Skin epidermis (tissue), 12 donors: ENCODE measurements around the gene ZFAND3.

Experiments
- H3K27ac ChIP-seq, 21 experiments: fragments of 200-600 bp; sonication (generic) in 11 of 21; one replicate each; pipeline ENCODE4 v1.5.0; 2020; ENCODE audit warnings: mild to moderate bottlenecking in 3 of 21, inconsistent platforms in 2 of 21, moderate library complexity in 2 of 21
- H3K4me3 ChIP-seq, 7 experiments: fragments of 200-600 bp; sonication (generic) in 2 of 7; one replicate each; pipeline ENCODE4 v1.5.0; 2020; ENCODE audit warnings: inconsistent platforms in 2 of 7, mild to moderate bottlenecking in 2 of 7, moderate library complexity in 1 of 7

The ZFAND3 gene

GRCh38 chr6:37856285-37856684 is 36.8 kb downstream of the ZFAND3 start:
- no peak overlapping the region for H3K4me3 ChIP-seq
- H3K27ac ChIP-seq = no peak overlapping the region

GRCh38 chr6:37858363-37858762 is 38.8 kb downstream of the ZFAND3 start:
- no peak overlapping the region for H3K4me3 ChIP-seq
- no peak overlapping the region for H3K27ac ChIP-seq

GRCh38 chr6:37860226-37860839 is 40.8 kb downstream of the ZFAND3 start:
- no peak overlapping the region for H3K4me3 ChIP-seq
- no peak overlapping the region for H3K27ac ChIP-seq

DNA sequence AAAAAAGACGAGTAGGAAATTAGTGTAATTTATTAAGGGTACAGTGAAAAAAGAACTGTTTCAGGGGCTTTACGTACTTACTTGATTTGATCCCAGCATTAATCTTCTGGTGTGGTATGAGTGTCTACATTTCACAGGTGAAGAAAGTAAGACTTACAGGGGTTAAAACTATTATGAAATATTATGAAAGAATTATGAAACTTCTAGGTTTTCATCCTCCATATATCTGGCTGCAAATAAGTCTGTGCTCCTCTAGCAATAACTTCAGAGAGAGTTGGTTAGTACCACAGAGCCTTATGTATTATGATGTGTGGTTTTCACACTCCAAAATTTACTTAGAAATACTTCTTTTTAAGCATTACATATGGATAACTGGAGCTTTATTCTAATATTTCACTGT is 41.9 kb downstream of the ZFAND3 start:
- Histone ChIP-seq H3K27ac (no peak overlapping the region), H3K4me3 (no peak overlapping the region)

- Histone ChIP-seq H3K4me3 (no peak overlapping the region), H3K27ac (no peak overlapping the region)
Observed at GRCh38 chr6:37862430-37862829, 42.9 kb downstream of the ZFAND3 start.

GRCh38 chr6:37862992-37863391 is 43.5 kb downstream of the ZFAND3 start:
- Histone ChIP-seq H3K4me3 (no peak overlapping the region), H3K27ac (no peak overlapping the region)

DNA sequence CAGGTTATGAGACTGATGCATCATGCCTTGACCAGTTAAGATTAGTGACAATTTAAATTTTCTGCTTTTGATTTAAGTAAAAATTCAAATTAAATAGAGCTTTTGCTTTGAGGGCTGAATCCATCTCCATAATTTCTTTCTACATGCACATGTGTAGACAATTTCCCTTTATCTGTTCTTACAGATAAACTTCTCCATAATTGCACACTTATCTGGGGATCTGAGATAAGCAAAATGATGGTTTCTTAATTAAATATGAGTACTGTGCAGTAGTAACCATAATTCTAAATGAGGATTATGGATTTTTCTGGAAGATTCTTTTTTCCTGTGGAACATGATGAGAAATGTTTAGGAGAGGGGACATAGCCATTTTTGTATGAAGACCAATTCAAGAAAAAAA is 44.7 kb downstream of the ZFAND3 start:
- Histone ChIP-seq H3K27ac (no peak overlapping the region), H3K4me3 (no peak overlapping the region)

- no peak overlapping the region for H3K4me3 ChIP-seq
- H3K27ac ChIP-seq = peak overlapping the region in 1 of 21 experiments; percentile 20
Observed at GRCh38 chr6:37865504-37865903, 46.0 kb downstream of the ZFAND3 start.

DNA sequence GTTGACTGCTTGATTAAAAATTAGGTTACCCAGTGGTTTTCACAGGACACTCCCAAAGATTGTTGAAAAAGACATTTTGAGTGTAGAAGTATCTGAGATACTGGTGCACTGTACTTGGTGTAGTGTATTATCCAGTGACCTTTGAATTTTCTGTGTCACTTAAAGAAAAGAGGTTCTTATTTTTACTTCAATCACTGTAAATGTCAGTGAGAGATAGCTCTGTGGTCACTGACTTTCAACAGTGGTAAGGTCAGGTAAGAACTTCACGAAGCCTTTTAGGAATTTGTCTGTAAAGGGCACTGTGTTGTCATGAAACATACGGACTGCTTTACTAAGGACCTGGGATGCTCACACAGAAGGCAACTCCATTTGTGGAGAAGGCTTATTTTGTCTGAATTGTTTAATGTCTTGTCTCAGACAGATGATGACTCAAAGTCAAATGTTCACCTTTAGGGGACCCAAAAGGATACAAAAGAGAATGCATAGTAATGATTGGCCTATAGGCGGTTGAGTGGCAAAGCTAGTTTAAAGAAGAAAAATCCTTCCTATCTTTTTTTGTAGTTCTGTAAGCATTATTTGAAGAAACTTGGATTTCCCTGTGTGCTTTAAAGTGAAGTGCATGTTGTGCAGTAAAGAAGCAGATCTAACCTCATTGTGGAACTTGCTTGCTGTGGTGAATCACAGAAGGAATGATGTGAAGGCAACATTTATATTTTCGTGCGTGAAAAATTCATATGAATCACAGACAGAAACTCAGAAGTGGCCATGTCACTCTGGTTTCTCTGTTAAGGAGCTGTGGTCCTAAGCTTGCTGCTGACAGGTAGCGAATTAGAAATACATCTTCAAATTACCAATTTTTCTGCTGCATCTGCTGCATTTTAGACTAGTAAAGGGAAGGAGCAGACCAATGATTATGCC is 47.3 kb downstream of the ZFAND3 start:
- Histone ChIP-seq H3K27ac (no peak overlapping the region), H3K4me3 (no peak overlapping the region)

DNA sequence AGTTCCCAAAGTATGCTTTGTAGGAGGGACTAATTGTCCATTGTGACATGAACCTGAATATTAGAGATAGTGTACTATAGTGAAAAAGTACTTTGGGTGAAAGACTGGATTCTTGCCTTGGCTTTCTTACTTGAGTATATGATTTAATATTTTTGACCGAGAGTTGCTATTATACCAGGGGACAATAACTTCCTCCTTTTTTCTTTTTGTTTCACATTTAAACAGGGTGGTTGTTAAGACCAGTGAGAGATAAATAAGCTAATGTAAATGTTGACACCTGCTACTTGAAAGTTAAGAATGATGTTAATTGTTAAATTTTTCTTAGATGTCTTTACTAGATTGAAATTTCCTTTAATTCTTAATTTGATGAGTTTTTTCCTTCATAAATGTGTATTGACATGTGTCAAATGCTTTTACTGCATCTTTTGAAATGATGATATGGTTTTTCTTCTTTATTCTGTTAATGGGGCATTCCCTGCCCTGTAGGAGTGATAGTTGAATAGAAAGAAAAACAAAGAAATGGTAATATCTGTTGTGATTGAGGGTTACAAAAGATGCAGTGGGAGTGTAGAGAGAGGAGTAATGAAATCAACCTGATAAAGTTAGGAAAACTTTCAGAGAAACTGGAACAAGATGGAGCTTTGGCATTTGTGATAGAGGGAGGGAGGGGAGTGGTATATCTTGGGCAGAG is 48.4 kb downstream of the ZFAND3 start:
- no peak overlapping the region for H3K4me3 ChIP-seq
- H3K27ac ChIP-seq = peak overlapping the region in 2 of 21 experiments; percentile 8 to 42

GRCh38 chr6:37868447-37868825 is 48.9 kb downstream of the ZFAND3 start:
- Histone ChIP-seq H3K4me3 (no peak overlapping the region), H3K27ac (peak overlapping the region in 2 of 21 experiments; percentile 8 to 42)

DNA sequence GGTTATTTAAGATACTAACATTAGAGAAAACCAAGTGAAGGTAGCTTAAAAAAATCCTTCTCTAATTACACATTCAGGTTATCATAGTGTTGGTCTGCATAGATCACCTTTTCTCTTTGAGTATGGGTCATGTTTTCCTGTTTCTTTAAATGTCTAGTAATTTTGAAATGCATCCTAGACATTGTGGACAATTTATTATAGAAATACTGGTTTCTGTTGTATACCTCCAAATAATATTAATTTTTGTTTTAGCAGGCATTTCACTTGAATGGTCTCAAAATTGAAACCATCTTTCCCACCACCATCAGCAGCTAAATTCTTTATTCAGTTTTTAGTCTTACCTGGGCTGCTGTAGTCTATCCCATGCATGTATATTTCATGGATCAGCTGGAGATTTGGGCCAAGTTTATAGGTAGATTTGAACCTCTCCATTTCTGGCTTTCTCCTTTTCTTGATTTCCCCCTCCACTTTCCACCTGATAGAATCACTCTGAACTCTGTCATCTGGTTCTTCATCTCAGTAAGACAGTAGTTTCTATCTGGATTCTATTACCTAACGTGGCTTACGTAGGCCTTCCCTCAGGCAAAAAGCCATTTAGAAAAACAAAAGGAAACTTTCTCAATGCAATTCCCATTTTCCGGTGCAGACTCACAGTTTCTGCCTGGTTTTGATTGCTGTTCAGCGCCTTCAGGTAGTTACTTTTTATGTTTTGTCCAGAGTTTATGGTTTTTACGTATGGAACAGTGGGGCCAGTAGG is 52.3 kb downstream of the ZFAND3 start:
- no peak overlapping the region for H3K27ac ChIP-seq
- no peak overlapping the region for H3K4me3 ChIP-seq

- H3K27ac ChIP-seq = no peak overlapping the region
- H3K4me3 ChIP-seq = no peak overlapping the region
Observed at GRCh38 chr6:37872373-37872745, 52.8 kb downstream of the ZFAND3 start.

DNA sequence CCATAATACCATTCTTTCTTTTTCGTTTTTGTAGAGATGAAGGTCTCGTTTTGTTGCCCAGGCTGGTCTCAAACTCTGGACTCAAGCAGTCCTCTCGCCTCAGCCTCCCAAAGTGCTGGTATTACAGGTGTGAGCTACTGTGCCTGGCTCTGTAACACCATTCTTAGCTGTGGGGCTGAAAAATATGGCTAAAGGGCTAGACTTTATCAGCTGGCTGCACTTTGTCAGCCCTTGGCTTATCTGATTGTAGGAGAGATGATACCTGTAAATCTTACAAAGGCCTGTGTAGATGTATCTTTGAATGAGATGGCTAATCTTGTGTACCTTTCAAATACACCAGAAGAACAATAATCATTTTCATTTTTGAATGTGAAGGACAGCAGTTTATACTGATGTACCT is 55.2 kb downstream of the ZFAND3 start:
- Histone ChIP-seq H3K4me3 (no peak overlapping the region), H3K27ac (no peak overlapping the region)

DNA sequence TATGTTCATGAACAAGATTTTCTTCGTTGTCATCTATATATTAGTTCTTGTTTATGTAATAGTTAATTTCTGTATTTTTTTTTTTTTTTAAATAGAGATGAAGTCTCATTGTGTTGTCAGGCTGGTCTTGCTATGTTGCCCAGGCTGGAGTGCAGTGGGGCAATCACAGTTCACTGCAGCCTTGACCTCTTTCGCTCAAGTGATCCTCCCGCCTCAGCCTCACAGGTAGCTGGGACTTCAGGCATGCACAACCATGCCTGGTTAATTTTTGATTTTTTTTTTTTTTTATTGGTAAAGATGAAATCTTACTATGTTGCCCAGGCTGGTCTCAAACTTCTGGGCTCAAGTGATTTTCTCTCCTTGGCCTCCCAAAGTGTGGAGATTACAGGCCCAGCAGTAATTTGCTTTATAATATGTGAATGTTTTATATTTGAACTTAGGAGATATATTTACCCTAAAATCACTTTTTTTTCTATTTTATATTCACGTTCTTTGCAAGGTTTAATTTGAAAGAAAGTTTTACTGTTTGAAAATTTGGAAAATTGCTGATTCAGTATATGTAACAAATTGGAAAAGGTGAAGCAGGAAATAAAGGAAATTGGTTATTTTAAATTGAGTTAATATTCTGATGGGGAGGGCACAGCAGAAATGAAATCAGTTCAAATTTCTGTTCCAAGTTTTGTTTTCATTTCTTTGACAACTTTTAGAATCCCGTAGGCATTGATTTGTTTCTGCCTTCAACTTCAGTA is 56.2 kb downstream of the ZFAND3 start:
- no peak overlapping the region for H3K27ac ChIP-seq
- H3K4me3 ChIP-seq = no peak overlapping the region

GRCh38 chr6:37876843-37877242 is 57.3 kb downstream of the ZFAND3 start:
- Histone ChIP-seq H3K27ac (no peak overlapping the region), H3K4me3 (no peak overlapping the region)

DNA sequence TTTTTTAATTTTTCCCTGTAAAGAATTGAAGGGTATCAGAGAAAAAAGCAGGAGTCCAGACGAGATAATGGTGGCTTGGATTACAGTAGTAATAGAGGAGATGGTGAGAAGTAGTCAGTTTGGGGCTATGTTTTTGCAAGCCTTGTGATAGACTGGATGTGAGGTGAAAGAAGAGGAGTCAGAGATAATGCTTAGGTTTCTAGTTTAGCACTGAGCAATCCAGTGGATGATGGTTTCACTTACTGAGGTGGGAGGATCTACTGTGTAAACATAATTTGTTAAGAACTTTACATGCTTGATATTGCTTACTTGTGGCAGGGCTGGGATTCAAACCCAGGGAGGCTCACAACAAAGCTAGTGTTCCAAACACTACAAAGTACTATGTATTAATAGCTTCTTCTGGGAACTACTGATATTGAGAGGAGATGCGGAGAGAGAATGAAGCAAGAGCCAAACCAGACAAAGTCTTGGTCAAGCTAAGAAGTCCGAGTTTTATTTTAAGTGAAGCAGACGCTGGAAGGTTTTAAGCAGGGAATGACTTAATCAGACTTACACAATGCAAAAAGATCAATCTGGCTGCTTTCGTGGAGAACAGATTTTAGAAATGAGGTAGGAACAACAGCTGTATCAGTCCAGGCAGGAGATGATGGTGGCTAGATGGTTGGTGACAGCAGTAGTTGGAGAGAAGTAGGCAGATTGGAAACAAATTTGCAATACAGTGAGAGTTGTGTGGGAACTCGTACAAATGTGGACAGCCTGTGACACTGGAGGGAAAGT is 58.0 kb downstream of the ZFAND3 start:
- no peak overlapping the region for H3K27ac ChIP-seq

DNA sequence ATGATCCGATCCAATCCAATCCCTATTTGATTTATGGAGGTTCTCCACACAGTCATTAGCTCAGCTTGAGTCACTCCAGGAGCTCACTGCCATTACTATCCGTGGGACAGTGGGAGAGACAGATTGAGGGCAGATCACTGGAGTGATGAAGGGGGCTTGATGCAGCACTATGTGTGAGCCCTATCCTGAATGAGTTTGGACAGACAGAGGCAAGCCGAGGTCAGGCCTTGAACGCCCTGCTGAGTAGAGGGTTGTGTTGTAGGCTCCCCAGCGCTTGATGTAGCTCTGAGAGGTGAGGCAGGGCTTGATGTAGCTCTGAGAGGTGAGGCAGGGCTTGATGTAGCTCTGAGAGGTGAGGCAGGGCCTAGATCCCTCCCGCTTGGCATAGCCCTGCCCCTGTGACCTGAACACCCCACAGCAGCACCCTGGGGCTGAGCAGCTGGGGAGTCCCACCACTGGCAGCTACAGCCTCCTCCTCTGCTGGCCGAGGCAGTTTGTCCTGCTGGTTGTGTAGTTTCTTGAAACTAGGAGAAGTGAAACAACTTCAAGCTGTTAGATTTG is 58.7 kb downstream of the ZFAND3 start:
- H3K4me3 ChIP-seq = no peak overlapping the region
- peak overlapping the region in 1 of 21 experiments; percentile 28 for H3K27ac ChIP-seq

More for the DNA sequence above, 58.0 kb downstream of the ZFAND3 start:
- H3K4me3 ChIP-seq = no peak overlapping the region
